CD4-positive, alpha-beta T cell treated with Interleukin-4 for 4 hours (primary cell): ENCODE measurements around the gene SENP3.

Experiments used
- DNase-seq: peaks from one replicate; pipeline ENCODE4 v3.0.0-alpha.2; 2020

Gene SENP3

GRCh38 chr17:7561589-7562207, at the start of gene SENP3:
SENP3 (plus strand) TSS chr17:7561919; CDS start chr17:7563077, 1,158 bp downstream.
- DNase-seq: peak; percentile 88

- DNase-seq: no peak
These were observed 49.6 kb upstream of the SENP3 start for GRCh38 chr17:7512105-7512504.

- no peak for DNase-seq
These were observed 48.7 kb upstream of the SENP3 start for GRCh38 chr17:7512824-7513540.

- no peak for DNase-seq
These were observed 47.8 kb upstream of the SENP3 start for GRCh38 chr17:7513850-7514419.

DNA sequence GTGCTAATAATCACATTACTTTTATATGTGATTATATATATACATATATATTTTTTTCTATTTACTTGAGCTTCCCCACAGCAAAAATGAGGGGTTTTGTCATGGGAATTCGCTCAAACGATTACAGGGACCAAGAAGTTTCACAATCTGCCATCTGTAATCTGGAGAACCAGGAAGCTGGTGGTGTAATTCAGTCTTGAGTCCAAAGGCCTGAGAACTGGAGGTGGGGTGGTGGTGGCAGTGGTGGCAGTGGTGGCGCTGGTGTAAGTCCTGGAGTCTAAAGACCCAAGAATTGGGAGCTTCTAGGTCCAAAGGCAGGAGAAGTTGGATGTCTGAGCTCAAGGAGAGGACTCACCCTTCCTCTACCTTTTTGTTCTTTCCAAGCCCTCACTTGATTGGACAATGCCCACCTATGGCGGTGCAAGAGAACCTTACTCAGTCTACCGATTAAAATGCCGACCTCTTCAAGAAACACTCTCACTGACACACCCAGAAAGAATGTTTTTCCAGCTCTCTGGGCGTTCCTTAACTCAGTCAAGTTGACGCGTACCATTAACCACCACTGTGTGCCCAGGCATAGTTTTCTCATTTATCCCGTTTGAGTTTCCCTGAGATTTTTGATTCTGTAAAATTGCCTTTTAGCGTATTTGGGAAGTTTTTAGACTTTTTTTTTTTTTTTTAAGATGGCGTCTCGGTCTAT, 45.7 kb upstream of the SENP3 start:
- no peak for DNase-seq

DNA sequence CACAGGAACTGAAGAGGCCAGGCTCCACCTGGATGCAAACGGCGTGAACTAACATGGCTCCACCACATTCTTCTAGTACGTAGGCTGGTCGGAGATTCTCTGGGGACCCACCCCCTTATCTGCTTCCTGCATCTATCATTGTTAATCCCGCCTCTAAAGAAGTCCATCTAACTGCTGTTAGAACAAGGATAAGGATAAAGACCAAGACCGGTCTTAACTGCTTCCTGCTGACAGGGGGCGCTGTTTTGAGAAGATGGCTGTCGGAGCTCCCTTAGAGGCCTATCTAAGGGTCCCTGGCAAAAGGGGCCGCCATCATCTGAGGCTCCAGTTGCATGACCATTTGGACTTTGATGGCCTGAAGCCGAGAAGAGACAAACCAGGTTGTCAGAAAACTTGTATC, 38.7 kb upstream of the SENP3 start:
- DNase-seq: peak; percentile 47

- DNase-seq: no peak
These were observed 32.9 kb upstream of the SENP3 start for GRCh38 chr17:7528842-7529241.

DNA sequence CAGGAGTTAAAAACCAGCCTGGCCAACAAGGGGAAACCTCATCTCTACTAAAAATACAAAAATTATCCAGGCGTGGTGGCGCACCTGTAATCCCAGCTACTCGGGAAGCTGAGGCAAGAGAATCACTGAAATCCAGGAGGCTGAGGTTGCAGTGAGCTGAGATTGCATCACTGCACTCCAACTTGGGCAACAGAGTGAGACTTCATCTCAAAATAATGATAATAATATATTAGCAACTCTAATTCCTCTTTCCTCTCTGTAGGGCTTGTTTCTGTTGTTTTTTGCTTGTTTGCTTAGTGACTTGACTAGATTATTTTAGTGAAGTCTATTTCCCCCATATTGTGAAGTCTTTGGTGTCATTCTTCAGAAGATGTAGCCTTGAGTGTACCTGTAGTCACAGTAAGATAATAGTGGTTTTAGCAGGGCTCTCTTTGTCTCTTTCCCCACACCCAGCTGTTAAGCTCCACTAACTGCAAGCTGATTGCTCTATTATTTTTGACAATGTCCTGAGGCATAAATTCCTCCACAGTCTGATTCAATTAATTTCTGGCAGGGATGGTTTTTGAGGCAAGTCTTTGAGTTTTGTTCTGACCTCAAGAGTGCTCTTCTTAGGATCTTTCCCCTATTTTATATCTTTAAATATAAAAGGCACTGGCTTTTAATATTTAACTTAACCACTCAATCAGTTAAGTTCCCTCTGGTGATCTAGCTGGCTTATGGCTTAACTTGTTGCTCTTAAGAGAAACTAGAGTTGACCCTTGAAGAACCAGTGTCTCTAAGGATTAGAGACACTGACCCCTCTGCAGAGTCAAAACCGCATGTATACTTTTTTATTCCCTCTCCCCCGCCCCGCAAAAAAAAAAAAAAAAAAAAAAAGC, 31.5 kb upstream of the SENP3 start:
- no peak for DNase-seq

DNA sequence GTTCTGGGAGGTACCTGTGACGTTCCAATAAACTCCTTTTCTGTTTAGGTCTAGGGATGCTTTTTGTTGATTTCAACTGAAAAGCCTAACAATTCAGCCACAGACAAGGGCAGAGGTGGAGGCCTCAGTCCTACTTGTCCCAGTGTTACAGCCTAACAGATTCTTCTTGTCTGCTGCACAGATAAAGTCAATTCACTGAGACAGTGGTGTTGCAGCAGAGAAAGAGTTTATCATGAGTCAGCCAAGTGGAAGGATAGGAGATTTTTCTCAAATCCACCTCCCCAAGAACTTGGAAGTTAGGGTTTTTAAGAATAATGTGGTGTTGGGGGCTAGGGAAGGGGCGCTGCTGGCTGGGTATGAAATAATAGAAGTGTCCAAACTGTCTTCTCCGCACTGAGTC, 23.7 kb upstream of the SENP3 start:
- no peak for DNase-seq

GRCh38 chr17:7538891-7539545, 22.7 kb upstream of the SENP3 start:
- no peak for DNase-seq

DNA sequence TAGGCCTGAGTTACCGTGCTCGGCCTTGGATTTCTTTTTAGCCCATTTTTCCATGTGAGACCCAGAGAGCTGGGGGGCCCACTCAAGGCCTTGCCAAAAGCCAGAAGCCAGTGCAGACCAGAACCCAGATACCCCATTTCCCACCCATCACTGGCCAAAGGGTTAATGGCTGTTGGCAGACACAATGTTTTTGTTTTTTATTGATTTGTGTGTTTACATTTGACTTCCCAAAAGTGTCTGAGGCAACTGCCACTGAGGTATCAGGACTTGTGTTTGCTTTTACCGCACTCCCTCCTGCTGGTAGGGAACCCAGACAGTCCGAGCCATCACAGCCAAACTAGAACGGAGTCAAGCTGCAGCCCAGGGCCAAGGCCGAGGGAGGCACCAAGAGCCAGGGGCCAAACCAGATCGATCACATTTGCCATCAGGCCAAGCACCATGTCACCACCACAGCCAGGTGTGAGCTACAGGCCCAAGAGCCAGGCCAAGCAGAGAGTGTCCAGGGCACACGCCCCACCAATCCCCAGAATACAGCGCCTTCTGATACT, 20.6 kb upstream of the SENP3 start:
- DNase-seq: no peak

DNA sequence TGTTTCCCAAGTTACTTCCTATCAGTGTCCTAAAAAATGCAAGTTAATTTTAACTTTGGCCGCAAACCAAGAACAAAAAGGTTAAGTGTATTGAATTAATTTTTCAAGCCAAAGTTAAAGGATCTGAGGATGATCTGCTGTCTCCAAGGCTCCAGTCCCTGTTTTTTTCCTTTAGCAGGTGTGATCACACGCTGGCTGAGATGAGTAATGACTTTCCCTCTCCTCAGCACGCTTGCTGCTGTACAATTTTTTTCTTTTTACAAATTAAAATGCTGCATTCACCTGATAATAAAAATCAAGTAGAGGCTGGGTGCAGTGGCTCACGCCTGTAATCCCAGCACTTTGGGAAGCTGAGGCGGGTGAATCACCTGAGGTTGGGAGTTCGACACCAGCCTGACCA, 16.8 kb upstream of the SENP3 start:
- no peak for DNase-seq

DNA sequence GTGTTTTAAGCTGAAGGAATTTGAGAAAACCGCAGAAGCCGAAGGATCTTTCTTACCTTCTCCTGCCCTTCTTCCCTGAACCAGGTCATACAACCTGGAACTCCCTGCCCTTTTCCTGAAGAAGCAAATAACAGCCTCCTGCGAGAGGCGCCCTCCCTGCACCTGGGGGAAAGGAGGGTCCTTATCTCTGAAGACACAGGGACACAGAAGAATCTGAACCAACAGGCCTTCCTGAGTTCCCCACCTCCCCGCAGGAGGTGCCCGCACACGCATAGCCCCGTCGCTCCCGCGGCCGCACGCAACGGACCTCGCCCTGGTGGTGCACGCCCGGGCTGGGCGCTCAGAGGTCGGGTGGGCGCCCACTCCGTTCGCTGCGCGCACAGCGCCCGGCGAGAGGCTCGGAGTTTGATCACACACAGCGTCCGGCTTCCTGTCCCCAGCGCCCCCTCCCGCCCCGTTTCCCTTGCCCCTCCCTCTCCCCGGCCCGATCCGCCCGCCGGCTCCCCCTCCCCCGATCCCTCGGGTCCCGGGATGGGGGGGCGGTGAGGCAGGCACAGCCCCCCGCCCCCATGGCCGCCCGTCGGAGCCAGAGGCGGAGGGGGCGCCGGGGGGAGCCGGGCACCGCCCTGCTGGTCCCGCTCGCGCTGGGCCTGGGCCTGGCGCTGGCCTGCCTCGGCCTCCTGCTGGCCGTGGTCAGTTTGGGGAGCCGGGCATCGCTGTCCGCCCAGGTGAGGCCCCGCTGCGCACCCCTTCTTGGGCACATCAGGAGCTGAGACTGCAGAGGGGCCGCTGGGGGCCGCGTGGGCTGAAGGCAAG, 12.9 kb upstream of the SENP3 start, which contains the start of gene TNFSF12:
TSS of gene TNFSF12 (plus strand) at position 474 of the 816 bp plus-strand sequence. CDS start at position 570, 96 bp downstream.
- DNase-seq: peak; percentile 48

GRCh38 chr17:7549401-7550055, 12.2 kb upstream of the SENP3 start:
- peak; percentile 71 for DNase-seq

DNA sequence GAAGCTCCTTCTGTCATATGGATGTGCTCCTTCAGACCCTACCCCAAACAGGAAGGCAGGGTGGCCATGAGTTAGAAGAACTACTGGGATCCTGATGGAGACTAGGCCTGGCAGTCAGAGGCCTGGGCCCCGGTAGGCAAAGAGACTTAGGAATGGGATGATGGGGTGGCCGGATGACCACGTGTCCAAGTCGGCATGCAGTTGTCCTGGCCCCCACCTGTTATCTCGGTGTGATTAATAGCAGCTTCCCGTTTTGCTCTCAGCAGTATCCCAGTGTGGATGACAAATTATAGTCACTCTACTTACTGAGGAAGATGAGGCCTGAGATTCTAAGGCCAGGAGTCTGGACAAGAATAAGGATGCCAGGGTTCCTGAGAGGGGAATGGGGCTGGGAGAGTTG, 11.4 kb upstream of the SENP3 start:
- DNase-seq: no peak

- no peak for DNase-seq
These were observed 10.3 kb upstream of the SENP3 start for GRCh38 chr17:7551396-7551795.

- DNase-seq: peak; percentile 51
These were observed 9.1 kb upstream of the SENP3 start for GRCh38 chr17:7552621-7553051.

DNA sequence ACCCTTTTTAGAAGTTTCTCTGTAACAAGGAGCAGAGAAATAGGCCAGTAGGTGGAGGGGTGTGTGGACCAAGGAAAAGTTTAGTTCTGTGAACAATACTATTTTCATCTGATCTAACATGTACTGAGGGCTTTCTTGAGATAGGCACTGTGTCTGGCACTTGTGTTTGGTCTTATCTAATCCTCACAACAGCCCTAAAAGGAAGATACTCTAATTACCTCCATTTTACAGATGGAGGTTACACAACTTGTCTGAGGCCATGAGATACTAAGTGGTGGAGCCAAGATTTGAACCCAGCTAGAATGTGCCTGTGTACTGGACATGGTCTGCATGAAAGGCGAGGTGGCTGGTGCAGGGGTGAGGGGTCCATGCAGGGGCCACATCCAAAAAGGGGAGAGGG, 8.4 kb upstream of the SENP3 start:
- no peak for DNase-seq

DNA sequence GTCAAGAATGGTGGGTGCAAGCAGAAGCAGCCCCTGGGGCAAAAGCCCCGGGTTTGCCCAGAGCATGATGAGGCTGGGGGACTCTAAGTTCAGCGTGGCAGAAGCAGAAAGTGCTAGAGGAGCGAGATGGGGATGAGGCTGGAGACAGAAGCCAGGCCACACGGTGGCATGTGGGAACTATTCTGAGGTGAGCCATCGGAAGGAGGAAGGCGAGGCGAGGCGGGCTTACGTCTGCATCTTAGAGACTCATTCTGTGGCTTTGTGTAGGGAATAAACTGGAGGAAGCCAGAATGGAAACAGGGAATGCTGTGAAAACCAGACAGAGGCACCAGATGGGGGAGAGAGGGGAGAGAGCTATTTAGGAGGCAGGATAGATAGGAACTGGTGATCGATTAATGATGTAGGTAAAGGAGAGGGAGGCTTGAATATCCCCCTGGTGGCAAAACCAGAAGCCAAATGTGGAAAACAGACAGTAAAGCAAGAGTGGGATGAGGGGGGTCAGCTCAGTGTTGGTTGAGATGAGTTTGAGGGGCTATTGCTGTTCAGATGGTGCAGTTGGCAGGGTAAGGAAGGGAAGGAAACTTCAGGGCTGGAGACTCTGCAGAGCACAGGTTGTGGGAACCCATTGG, 6.3 kb upstream of the SENP3 start:
- DNase-seq: no peak

DNA sequence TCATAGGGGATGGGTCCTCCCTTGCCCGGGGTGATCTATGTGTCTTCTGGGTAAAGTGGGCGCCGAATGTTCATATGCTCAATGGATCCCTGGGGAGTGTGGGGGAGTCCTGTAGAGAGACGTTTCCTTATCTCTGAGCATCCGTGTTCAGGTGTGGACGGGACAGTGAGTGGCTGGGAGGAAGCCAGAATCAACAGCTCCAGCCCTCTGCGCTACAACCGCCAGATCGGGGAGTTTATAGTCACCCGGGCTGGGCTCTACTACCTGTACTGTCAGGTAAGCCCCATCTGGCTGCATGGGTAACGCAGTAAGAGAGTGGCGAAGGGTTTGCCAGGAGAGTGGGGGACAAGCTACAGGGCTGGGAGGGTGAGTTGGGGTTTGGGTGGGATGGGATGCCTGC, 5.1 kb upstream of the SENP3 start:
- DNase-seq: no peak
